HG02938 (cell line): Measurements from ENCODE around the gene ANKMY2.

Experiments used
- ATAC-seq: cut with Tn5 transposase; IDR thresholded peaks from one replicate; pipeline ENCODE4 v1.9.1; 2021; ENCODE audit warnings: mild to moderate bottlenecking, moderate library complexity; ENCODE audit not compliant: unreplicated experiment

Gene ANKMY2

DNA sequence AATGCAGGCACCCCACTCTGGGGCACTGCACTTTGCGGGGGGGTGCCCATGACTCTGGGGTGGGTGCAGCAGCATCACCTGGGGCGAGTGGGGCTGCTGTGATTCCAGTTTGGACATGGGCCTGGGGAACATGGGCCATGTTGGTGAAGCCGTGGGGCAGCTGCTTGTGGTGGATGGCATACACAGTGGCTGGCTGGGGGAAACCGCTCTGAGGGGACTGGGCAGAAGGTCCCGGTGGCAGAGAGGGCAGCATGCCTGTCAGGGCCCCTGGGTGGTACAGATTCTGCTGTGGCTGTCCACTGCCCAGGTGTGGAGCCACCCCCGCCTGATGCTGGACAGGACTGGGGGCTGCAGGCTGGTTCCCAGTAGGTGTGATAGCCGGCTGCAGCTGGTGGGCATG lies 61.7 kb downstream of the ANKMY2 start:
- no peak for ATAC-seq

- ATAC-seq: no peak
Measured at GRCh38 chr7:16581286-16581685, 64.3 kb downstream of the ANKMY2 start.

DNA sequence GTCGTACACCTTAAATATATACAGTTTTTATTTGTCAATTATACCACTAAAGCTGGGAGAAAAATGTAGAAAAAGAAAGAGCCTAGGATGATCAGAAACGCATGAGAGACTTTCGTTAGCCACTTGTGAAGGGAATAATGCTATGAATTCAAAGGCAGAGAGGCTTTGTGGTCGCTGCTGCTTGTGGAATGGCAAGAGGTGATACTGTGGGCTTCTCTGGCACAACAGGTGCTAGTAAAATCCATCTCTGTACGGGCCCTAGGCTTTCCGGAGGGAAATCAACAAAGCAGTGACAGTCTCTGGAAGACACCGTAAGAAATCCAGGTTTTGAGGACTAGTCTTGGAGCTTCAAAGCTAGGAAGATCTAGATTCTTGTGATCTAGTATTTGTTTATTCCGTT lies 66.3 kb downstream of the ANKMY2 start:
- ATAC-seq: no peak

DNA sequence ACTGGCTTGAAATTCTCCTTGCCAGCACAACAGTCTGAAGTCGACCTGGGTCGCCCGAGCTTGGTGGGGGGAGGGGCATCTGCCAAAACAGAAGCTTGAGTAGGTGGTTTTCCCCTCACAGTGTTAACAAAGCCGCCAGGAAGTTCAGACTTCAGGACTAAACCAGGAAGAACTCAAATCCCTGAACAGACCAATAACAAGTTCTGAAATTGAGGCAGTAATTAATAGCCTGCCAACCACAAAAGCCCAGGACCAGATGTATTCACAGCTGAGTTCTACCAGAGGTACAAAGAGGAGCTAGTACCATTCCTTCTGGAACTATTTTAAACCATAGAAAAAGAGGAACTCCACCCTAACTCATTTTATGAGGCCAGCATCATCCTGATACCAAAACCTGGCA lies 73.6 kb downstream of the ANKMY2 start:
- ATAC-seq: no peak

DNA sequence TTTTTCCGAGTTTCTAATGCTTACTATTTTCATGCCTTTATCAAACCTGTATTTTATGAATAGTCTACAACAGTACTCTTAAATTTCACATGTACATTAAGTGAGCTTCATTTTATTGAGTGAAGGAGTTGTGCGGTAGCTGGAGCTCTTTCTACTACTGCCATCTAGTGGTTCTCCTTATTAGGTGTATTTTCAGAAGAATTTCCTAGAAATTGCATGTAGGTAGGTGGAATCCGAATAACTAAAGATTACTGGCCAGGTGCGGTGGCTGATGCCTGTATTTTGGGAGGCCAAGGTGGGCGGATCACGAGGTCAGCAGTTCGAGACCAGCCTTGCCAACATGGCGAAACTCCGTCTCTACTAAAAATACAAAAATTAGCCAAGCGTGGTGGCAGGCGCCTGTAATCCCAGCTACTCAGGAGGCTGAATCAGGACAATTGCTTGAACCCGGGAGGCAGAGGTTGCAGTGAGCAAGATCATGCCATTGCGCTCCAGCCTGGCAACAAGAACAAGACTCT lies 80.6 kb downstream of the ANKMY2 start:
- no peak for ATAC-seq

DNA sequence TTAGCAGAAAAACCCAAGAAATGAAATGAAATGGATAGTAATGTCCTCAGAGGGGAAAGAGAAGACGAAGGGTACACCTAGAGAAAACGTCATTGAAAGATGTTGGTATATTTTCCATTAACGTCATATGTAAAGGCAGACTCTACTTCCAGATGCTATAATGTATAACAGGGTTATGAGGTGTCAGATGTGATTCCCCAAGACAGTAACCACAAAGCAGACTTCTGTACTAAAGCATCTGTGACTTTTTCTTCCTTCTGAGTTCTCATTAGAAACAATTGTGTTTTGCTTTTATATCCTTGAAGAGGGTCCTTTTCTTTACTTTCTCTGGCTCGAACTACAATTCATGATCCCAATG lies 81.6 kb downstream of the ANKMY2 start:
- ATAC-seq: peak; percentile 34

- ATAC-seq: peak; percentile 92
Measured at GRCh38 chr7:16563281-16564022, 82.1 kb downstream of the ANKMY2 start.

DNA sequence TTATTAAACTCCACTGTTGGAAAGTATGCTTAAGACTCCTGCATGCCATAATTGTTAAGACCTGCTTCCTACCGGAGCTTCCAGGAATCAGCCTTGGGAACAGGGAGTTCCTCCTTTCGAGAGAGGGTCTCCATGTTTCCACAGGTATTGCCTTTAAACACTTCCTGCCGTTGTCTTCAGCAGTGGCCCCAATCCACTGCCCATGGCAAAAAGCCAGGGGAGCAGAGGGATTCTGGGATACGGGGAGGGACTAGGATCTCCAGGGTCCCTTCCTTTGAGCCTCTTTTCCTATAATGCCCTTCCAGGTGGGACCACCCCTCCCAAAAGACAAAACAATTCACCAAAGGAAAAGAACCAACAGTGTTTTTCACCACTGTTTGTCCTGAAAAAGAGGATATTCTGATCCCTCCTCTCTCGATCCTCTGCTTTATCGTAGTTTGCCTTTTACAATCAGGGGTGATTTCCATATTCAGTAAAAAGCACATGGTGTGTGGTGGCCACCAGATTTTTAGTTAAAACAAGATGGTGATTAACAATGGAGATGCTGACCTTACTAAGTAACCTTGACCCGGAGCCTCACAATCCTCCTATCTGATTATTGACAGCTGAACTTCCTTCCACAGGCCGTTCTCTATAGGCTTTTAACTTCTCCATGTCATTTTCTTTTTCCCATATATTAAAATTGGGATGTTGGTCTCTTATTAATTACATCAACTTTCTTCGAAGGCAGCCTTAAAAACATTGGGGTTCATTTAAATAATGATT lies 82.9 kb downstream of the ANKMY2 start:
- no peak for ATAC-seq

- no peak for ATAC-seq
Measured at GRCh38 chr7:16561943-16562342, 83.6 kb downstream of the ANKMY2 start.

- no peak for ATAC-seq
Measured at GRCh38 chr7:16559497-16560179, 85.9 kb downstream of the ANKMY2 start.

GRCh38 chr7:16558761-16559302 lies 86.7 kb downstream of the ANKMY2 start:
- no peak for ATAC-seq

DNA sequence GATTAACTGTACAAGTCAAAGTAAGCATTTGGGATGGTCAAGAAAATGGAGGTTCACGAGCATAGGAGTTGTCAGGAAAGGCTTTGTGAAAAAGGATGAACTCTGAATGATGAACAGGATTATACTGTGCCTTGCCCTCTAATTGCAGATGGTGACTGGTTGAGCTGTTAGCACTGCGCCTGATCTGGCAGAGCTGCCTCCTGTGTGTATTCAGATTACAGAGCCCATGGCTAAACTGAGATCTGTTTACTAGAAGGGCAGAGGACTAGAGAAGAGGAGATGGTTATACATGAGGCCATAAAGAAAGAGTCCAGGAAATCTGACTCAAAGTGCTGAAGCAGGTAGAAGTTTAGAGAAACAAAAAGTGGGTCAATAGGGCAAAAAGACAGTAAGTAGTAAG lies 89.2 kb downstream of the ANKMY2 start:
- ATAC-seq: no peak

DNA sequence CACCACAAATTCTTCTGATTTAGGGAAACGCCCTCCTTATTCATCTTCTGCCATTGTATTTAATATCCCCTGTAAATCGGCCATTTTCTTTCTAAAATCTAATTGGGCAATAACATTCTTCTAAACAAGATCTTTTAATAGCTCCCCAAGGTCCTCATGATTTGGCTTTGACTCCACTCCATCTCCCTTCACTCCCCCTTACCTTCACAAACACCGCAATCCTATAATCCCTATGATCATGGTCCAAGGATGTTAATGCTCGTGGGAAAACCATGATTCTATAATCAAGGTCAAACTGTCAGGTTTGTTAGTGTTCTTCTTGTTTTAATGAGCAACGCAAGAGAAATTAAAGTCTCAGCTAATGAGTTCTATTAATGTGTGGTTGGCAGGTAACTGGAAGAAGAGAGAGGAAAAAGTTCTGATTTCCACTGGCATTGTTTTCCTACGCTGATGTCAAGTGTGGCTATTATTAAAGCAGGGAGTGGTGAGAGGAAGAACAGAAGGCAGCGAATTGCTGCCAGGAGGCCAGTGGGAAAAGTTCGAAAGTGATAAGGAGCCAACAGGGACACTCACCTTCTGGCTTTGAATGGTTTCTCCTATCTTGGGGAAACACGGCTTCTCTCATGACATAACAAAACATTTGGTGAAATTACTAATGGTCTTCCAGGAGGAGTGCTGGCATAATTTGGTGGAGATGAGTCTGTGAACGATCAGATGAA lies 90.9 kb downstream of the ANKMY2 start:
- no peak for ATAC-seq

GRCh38 chr7:16550671-16551070 lies 94.9 kb downstream of the ANKMY2 start:
- no peak for ATAC-seq
